ENCODE results near the gene GNG2. TPM values are rescaled to one million over a fixed set of nuclear protein-coding genes. Genes with fewer than 3 reads are reported as not detected.
A peak's percentile ranks its signal among the peaks of the same experiment; 100 is the strongest.

GNG2 gene
- total and polyA plus RNA-seq, 10 of the 15 experiments (the other 5 are each of a cell fraction or from before 2014, with no cell fraction given), result 31.6 to 114 (median 66.4) TPM

GRCh38 chr14:51844081-51844881 is 16.1 kb upstream of the GNG2 start (continued):
- TF ChIP-seq RELB (IDR thresholded peaks at IDR 0.05; ENCODE audit: low read depth) (peak; percentile 84), RAD51 (IDR thresholded peaks at IDR 0.05) (no peak), NBN (IDR thresholded peaks at IDR 0.05) (peak; percentile 81), SP1 (IDR thresholded peaks at IDR 0.05; ENCODE audit: low read depth, low read length) (peak; percentile 81), NRF1 (conservative IDR thresholded peaks at IDR 0.05; ENCODE audit: low read depth, low read length) (no peak), SMARCA5 (IDR thresholded peaks at IDR 0.05) (no peak)

- CTCF ChIA-PET, result interaction anchor here (1.0 to 3.8 kb wide), 9 partner anchors 15 to 148 kb away, joined by 3 to 23 read pairs (median 7); partner anchors contain the start of gene GNG2
- TF ChIP-seq BCL3 (IDR thresholded peaks at IDR 0.05; ENCODE audit: borderline replicate concordance, insufficient read depth, low read depth, low read length, poor library complexity, severe bottlenecking), result no peak
- no peak for TF ChIP-seq EZH2 (IDR thresholded peaks at IDR 0.05; ENCODE audit: borderline replicate concordance, control insufficient read depth, low read depth, low read length)
- RAD21 ChIA-PET (ENCODE audit: unreplicated experiment), result interaction anchor here (0.8 to 3.3 kb wide), 15 partner anchors 15 to 147 kb away, joined by 3 to 59 read pairs (median 12); partner anchors contain the start of gene GNG2
- H3K79me2 ChIP-seq (ENCODE audit: control insufficient read depth, insufficient read depth, low read length), result no peaks in the 10 kb centered on the region
- ATAC-seq (no peak), DNase-seq (ENCODE audit: low read depth, low spot score) (no peak), FAIRE-seq (no peak)
- SMC1A ChIA-PET (ENCODE audit: uncharacterized antibody, unreplicated experiment), result interaction anchor here (1.0 to 10.4 kb wide), 9 partner anchors 18 to 133 kb away, joined by 3 to 194 read pairs (median 10); partner anchors contain the start of gene GNG2
- peak overlapping the region; percentile 92; the same call in 1 of the 2 replicates for H3K4me2 ChIP-seq (ENCODE audit: control insufficient read depth, insufficient read depth)
- H3K36me3 ChIP-seq (ENCODE audit: control insufficient read depth in 2 of 2, insufficient read depth in 2 of 2, low read length in 1 of 2), result no peaks in the 10 kb centered on the region
- H3K9ac ChIP-seq (ENCODE audit: control insufficient read depth, insufficient read depth, low read length), result no peak overlapping the region
- 0 out of 2 replicates have a peak overlapping the region, but pooled peaks have one; percentile 25 for H3K4me3 ChIP-seq
- no peaks in the 10 kb centered on the region for H3K27me3 ChIP-seq (replicated peaks in 1 of 2; ENCODE audit: control insufficient read depth in 2 of 2, insufficient read depth in 2 of 2, low read length in 1 of 2)
- BruUV-seq (replicated peaks), result no TSS peak
- H3K9me3 ChIP-seq (replicated peaks; ENCODE audit: control insufficient read depth, insufficient read depth, low read length), result peaks cover 7% of the 10 kb centered on the region
- H3K4me1 ChIP-seq (ENCODE audit: control insufficient read depth, insufficient read depth, low read length), result peaks cover 49% of the 10 kb centered on the region
- in situ Hi-C loops (cut with MboI), result no loop called here
- H3K27ac ChIP-seq (ENCODE audit: control insufficient read depth, insufficient read depth), result peak overlapping the region; percentile 97
- 7% methylated on average over 3 of the region's 3 CpGs for WGBS (ENCODE audit: insufficient coverage, insufficient replicate concordance, low lambda C conversion rate, missing lambda C conversion rate)
- H2AFZ ChIP-seq (ENCODE audit: control insufficient read depth, low read depth, low read length), result peak overlapping the region; percentile 31; the same call in 1 of the 2 replicates
- no peaks in the 10 kb centered on the region for H4K20me1 ChIP-seq (ENCODE audit: control insufficient read depth, insufficient read depth)
- POLR2A ChIA-PET, result interaction anchor here (1.8 to 3.3 kb wide), 5 partner anchors 15 to 35 kb away, joined by 9 to 41 read pairs (median 15); partner anchors contain the start of gene GNG2
- intact Hi-C loops (cut with micrococcal nuclease; ENCODE audit: unreplicated experiment), result loop anchor here (2.0 to 5.0 kb wide), 2 partner anchors 36 to 133 kb away; no protein-coding TSS in a partner anchor
Measured at GRCh38 chr14:51845811-51846210, 14.6 kb upstream of the GNG2 start.
